ENCODE measurements around the gene IL4R.
"Not testable (repeated sequence)": the region's sequence is repeated elsewhere in the genome, so short reads cannot be mapped to it uniquely, and the experiment has no call there.

The IL4R gene

DNA sequence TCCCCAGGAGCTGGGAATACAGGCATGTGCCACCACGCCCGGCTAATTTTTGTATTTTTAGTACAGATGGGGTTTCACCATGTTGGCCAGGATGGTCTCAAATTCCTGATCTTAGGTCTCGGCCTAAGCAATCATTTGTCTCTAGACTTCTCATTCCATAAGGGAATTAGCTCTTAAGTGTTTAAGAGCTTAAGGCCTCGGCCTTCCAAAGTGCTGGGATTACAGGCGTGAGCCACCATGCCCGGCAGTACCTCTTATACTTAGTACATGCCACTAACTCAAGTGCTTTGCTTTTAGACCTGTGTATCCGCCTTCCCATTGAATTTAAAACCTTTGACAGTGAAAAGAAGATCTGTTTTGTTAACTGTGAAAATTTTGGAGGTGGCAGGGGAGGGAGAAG, 71.6 kb downstream of the IL4R start:
- DNase-seq, result no peak

DNA sequence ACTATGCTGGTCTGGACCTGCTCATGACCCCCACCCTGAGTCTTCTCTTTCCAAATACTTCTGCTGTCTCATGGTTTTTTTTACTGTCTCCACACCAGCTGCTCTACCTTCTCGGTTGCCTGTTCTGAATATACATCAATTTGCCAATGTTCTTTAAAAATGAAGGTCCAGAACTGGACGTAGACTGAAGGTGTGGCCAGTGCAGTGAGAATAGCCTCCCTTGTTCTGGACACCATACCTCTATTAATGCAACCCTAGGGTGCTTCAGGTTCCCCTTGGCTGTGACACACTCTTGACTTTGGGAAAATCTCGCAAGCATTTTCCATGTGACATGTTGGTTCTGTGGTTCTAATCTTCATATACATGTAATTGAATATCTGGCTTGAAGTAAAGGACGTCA, 72.9 kb downstream of the IL4R start:
- no peak for DNase-seq

GRCh38 chr16:27387724-27388123, 74.0 kb downstream of the IL4R start:
- no peak for DNase-seq

GRCh38 chr16:27389272-27389961, 75.6 kb downstream of the IL4R start:
- no peak for DNase-seq

DNA sequence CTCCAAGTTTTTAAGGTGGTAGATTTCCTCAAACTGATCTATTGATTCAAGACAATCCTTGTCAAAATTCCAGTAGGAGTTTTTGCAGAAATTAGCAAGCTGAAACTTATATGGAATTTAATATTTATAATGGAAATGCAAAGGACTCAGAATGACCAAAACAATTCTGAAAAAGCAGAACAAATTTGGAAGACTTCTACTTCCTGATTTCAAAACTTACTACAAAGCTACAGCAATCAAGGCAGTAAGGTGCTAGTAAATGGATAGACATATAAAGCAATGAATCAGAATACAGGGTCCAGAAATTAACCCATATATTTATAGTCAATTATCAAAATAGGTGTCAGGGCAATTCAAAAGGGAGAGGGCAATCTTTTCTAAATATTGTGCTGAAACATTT, 76.4 kb downstream of the IL4R start:
- DNase-seq, result no peak

GRCh38 chr16:27392671-27393070, 78.9 kb downstream of the IL4R start:
- DNase-seq, result peak; percentile 51

DNA sequence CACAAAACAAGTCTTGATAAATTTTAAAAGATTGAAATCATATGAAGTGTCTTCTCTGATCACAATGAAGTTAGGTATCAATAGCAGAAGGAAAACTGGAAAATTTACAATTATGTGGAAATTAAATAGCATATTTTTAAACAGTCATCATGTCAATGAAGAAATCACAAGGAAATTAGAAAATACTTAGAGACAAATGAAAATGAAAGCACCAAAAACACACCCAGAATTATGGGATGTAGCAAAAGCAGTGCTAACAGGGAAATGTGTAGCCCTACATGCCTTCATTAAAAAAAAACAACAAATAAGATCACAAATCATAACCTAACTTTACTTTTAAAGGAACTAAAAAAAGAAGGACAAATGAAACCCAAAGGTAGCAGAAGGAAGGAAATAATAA, 80.7 kb downstream of the IL4R start:
- no peak for DNase-seq

GRCh38 chr16:27398341-27398893, 84.6 kb downstream of the IL4R start:
- not testable (repeated sequence) for DNase-seq

DNA sequence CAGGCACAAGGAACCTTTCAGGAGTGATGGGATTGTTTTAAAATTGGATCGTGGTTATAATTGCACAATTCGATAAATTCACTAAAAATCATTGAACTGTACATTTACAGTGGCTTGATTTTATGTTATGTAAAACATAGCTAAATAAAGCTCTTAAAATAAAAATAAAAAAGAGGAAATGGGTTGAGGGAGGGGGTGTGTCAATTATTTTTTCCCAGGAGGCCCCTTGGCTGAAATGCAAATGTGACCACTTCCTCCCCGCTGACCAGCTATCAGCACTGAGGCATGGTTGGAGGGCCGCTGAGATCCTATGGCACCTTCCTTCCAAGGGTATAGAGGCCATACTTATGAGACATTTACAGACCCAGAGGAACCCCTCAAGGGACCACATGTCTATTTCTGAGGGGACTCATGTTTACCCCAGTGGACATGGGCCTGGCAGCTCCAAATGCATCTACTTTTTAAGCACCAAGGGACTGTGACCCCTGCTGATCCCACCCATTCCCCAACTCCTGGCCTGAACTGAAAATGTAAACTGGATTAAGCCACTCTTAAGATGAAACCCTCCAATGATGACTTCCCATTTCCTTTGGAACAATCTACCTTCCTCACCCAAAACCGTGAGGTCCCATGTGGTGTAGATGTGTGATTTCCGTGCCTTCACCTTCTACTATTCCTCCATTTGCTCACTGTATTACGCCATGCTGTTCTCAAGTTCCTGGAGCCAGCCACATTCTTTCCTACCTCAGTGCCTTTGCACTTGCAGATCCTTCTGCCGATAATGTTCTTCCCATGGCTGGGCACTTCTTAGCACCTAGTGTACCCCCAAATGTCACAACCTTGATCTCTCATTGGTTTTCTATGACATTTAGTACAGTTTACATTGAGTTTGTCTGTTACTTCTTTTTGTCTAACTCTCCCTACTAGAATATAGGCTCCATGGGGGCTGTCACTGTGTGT, 85.4 kb downstream of the IL4R start:
- DNase-seq, result no peak

- DNase-seq, result no peak
These were observed 86.2 kb downstream of the IL4R start for GRCh38 chr16:27399969-27400368.

DNA sequence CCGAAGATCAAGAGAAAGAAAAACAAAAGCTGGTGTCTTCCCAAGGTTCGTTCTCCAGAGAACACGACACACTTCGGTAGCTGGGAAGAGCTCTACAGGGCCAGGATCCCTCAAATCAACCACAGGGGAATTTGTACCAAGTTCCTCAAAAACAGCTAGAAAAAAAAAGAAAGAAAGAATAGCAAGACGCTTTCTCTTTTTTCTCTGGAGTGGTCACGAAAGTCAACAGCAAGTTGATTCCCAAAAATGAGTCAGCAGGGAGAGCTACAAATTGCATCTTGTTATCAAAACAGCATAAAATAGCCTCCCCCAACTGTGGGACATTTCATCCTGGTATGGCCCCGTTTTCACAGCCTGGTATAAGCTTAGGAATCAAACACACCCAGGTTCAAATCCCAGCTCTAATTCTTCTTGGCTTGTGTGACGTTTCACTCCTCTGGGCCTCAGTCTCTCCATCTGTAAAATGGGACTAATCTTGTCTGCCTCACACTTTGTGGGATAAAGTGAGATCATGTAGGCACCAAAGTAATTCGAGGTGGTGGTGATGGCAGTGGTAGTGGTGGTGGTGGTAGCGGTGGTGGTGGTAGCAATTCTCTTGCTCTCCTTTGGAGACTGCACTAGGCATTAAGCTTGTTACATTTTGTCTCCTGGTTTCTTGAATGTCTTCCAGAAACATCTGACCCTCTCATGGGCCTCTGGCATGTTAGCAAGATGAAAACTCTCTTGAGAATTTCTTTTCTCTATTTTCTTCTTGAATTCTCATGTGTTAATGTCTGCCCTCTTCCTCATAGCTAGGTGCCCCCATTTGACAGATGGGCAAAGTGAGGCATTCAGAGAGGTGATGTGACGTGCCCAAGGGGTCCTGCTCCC, 87.2 kb downstream of the IL4R start:
- peak; percentile 71 for DNase-seq

DNA sequence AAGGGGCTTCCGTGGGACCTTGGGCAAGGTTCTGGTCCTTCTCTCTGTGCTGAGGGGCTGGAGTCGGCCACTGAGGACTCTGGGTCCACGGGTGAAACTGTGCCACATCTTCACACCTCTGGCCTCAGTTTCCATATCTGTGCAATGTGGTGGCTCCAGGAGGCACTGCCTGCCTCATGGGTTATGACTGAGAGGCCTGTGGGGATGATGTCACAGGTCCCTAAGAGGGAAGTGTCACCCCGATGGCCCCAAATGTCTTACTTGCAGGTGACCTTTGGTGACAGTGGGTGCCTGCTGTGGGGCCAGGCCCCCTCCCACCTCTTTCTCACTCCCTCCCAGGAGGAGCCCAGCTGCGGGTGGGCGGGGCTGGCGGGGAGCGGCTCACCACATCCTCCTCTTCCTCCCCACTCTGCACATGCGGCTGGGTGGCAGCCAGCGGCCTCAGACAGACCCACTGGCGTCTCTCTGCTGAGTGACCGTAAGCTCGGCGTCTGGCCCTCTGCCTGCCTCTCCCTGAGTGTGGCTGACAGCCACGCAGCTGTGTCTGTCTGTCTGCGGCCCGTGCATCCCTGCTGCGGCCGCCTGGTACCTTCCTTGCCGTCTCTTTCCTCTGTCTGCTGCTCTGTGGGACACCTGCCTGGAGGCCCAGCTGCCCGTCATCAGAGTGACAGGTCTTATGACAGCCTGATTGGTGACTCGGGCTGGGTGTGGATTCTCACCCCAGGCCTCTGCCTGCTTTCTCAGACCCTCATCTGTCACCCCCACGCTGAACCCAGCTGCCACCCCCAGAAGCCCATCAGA, 88.2 kb downstream of the IL4R start, which contains the start of gene IL21R:
IL21R (plus strand) TSS at position 407 of the 801 bp plus-strand sequence. CDS start 27,898 bp downstream, outside the sequence.
- DNase-seq, result peak; percentile 73

- DNase-seq, result no peak
These were observed 88.8 kb downstream of the IL4R start for GRCh38 chr16:27402569-27402963.

DNA sequence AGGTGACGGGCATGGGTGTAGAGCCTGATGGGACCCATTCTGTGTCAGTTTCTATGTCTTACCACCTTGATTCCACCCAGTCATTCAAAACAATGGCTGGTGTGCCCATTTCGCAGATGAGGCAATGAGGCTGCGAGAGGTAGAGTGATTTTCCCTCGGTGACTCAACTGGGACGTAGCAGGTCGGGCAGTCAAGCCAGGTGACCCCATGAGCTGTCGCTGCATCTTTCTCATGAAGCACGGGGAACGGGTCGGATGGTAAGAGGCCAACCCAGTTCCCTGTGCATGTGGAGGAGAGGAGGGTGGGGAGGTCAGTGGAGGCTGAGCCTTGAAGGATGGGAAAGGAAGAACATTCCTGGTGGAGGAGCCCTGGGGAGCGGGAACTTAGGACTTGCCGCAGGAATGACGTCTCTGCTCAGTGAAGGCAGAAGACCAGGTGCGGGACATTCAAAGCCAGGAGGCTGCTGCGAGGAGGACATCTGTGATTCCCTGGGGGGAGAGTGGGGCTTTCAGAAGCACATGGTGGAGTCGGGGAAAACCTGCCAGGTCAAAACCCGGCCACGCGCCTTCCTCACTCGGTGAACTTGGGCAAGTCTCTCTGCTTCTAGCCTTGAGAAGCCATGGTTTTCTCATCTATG, 89.3 kb downstream of the IL4R start:
- peak; percentile 9 for DNase-seq

- DNase-seq, result no peak
These were observed 89.8 kb downstream of the IL4R start for GRCh38 chr16:27403601-27403992.

GRCh38 chr16:27404163-27404823, 90.5 kb downstream of the IL4R start:
- DNase-seq, result no peak

DNA sequence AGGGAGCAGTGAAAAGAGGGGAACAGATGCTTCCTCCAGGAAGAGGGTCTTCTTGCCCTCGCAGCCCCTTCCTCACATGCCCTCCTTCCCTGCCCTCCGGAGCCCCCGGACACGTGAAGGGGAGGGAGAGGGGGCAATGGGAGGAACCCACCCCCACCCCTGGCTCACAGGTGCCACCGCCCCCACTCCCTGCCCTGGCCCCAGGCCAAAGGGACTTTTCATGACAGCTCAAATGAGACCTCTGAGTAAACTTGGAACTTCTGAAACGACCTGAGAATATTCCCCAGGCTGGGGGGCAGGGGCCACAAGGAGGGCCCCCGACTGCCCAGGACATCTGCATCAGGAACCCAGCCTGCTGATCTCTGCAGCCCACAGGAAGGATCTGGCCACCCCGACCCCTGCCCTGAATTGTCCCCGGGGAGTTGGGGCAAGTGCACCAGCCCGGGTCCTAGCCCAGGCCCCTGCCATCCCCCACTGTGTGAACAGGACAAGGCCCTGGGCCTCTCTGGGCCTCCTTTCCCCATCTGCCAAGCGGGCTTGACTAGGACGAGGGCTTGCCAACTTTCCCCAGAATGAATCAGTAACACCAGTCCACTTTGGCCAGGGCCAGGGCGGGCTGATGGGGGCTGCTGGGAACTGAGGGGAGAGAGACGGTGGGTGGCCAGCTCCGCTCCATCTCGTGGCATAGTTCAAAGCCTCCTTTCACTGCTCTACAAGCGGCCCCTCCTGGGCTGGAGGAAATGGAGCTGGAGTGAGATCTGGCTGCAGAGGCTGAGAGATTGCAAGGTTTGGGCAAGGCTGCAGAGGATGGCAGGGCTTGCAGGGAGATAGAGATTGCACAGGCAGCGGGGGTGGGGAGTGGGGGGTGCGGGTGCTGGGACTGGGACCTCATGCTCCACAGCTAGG, 92.0 kb downstream of the IL4R start:
- DNase-seq, result peak; percentile 14

DNA sequence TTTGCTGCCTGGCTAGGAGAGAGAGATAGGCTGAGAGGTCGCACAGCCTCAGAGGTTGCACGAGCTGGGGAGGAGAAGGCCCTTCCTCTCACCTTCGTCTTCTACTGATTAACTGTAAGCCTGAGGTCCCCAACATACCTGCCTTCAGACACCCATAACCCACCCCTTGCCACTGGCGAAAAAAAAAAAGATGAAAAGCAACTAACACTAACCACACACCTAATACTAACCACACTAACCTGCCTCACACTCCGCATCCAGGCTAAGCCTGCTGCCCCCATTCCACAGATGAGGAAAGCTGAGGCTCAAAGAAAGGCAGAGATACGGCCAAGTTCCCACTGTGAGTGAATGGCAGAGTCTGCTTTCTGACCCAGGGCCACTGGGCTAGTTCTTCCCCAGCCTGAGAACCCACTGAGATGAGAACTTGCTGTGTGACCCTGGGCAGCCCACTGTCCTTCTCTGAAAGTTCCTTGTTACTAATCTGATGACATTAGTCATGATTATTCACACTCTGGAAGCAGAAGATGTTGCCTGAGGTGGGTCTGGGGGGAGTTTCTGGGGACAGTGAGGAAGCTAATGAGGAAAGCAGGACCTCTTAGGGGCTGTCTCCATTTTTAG, 92.8 kb downstream of the IL4R start:
- DNase-seq, result no peak

DNA sequence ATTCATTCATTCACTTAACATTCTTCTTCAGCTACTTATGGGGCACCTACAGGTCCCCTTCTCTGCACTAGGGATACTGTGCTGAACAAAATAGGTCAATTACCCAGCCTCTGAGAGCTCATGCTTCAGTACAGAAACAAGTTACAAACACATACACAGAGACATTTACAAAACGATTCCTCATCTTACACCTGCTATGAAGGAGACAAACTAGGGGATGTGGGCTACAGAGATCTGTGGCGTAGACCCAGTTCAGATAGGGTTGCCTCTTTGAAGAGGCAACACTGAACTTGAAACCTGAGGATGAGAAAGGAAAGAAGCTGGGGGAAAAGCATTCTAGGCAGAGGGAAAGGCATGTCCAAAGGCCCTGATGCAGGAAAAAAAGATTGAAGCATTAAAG, 93.4 kb downstream of the IL4R start:
- DNase-seq, result no peak
